ENCODE measurements around the gene INSRR.

DNA sequence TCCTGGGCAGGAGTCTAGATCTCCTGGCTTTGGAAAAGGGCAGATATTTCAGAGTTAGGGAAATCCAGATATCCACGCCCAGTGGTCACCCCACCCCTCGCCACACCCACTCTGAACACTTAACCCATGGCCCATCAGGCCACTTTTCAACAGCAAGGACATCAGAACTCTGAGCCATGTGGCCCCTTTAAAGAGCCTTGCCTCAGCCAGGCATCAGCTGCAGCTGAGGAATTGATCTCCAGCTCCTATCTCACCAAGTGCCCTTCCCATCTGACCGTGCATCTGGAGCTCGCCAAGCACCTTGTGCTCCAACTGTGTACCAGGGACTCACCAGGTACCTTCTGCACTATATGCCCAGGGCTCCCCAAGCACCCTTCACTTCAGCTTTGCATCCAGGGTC lies 22.0 kb downstream of the INSRR start:
- no peak for TF ChIP-seq KDM1A (IDR thresholded peaks at IDR 0.05; ENCODE audit: borderline replicate concordance, low read length)
- no peak for TF ChIP-seq GTF2F1 (IDR thresholded peaks at IDR 0.05; ENCODE audit: borderline replicate concordance, low read depth, low read length)
- no peak for TF ChIP-seq POLR2AphosphoS5 (IDR thresholded peaks at IDR 0.05; ENCODE audit: low read depth, low read length)
- TF ChIP-seq ZNF274 (IDR thresholded peaks at IDR 0.05; ENCODE audit: borderline replicate concordance, extremely low read depth, low read length), result no peak
